Stimulated activated CD4-positive, alpha-beta T cell treated with anti-CD3 and anti-CD28 coated beads, TNF-alpha, amount 100 ng/mL, for 48 hours (primary cell): ENCODE data around the gene MBOAT2.
"Not testable (repeated sequence)": the region's sequence is repeated elsewhere in the genome, so short reads cannot be mapped to it uniquely, and the experiment has no call there.

Experiments used
- DNase-seq, 3 donors: peaks; one replicate each; pipeline ENCODE4 v3.0.0-alpha.2; 2020; ENCODE audit warnings: low read depth in 3 of 3

The MBOAT2 gene

DNA sequence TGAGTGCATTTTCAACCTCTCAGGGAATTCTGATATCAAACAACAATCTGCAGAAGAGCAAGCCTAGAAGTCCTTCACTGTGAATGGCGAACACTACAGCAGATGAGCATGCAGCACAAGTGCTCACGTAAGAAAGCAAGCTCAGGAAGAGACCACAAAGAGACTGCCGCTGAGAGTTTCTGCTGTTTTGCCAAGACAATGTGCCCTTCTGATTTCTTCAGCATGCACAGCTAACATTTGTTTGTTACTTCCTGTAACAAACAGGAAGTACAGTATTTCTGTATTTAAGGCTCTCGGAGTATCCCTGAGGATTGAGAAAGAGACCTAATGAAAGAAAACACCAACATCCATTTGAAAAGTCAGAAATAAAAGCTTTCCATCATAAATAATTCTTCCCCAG lies 45.9 kb downstream of the MBOAT2 start:
- DNase-seq: no peak

DNA sequence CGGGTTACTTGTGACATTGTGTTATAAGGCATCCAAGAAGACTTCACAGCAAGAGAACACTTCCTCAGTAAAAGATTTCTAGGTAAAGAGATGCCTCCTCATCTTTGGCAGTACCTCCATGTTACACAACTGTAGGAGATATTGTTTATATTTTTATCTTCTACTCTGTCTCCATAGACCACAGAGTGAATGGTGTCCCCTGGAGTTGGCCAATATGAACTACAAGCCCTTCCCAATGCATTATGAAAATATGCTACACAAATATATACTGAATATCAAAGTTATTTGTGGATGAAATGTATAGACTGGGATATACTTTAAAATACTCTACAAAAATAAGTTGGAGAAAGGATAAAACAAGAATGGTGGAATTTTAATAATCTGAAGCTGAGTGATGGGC lies 46.7 kb downstream of the MBOAT2 start:
- DNase-seq: no peak

DNA sequence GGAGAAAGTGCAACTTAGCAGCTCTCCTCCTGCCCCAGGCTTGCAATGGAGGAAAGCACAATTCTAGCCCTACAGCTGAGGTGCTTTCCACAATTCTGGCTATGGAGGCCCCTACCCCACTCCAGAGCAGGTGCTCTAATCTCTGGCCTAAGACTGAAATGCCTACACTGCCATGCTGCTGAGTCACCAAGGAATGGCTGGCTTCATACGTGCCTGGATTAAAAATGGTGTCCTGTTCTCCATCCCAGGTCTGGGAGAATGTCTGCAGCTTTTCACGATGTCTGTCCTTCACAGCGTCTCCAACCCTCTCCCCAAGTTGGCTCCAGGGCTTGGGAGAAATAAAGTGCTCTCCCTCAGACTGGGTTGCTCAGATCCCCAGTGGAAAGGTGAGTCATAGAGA lies 48.5 kb downstream of the MBOAT2 start:
- no peak for DNase-seq

DNA sequence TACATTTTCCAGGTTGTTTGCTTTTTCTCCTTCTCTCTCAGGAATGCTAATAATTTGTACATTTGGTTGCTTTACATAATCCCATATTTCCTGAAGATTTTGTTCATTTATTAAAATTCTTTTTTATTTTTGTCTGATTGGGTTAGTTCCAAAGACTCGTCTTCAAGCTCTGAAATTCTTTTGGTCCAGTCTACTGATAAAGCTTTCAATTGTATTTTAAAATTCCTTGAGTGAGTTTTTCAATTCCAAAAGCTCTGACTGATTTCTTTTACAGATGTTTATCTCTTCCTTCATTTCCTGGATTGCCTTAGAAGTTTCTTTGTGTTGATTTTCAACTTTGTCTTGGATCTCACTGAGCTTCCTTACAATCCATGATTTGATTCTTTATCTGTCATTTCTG lies 50.0 kb downstream of the MBOAT2 start:
- no peak for DNase-seq

DNA sequence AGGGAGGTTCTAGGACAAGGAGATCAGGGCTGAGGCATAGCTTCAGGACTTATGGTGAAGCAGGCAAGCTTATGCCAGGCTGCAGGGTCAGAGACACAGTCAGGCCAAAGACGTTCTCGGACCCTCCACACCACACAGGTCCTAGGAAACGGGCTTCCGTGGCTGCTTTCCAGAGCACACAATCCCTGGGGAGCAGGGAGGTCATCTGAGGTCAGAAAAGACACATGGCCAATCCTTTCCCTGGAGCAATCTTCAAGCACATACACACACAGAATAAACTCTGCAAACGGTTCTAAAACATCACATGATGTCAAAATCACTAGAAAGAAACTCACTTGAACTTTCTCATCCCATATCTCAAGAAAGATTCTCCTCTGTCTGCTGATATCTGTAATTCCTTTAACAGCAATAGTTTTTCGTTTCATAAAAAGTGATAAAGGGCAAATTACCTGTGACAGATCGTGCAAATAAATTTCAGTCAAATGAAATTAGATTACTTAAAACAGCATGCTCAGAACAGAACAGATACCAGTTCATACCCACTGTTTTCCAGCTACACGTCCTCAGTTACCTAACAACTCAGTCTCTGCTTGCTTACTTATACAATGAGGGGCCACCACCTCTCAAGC lies 63.9 kb downstream of the MBOAT2 start:
- no peak for DNase-seq

DNA sequence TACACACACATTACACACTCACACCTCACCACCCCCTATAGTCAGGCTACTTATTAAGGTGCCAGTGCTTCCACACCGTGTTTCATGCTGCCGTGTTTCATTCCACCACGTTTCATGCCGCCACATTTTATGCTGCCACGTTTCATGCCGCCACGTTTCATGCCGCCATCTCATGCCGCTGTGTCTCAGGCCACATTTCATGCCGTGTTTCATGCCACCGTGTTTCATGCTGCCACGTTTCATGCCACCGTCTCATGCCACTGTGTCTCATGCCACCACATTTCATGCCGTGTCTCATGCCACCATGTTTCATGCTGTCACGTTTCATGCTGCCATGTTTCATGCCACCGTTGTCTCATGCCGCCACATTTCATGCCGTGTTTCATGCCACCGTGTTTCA lies 65.1 kb downstream of the MBOAT2 start:
- no peak for DNase-seq

DNA sequence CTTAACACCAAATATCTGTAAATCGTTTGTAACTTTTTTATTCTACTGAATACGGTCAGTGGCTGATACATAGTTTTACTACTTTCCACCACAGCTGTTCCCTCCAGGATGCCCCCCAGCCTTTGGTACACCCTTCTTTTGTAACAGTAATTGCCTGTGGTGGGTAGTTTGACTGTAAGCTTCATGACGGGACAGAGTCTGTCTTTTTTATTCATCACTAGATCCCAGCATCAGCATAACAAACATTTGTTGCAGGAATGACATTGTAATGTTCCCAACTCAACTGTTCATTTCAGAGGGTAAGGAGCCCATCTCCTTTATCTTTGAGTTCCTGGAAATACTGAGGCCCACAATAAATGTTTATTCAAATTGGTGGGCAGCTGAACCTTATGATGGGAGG lies 67.5 kb downstream of the MBOAT2 start:
- no peak for DNase-seq

DNA sequence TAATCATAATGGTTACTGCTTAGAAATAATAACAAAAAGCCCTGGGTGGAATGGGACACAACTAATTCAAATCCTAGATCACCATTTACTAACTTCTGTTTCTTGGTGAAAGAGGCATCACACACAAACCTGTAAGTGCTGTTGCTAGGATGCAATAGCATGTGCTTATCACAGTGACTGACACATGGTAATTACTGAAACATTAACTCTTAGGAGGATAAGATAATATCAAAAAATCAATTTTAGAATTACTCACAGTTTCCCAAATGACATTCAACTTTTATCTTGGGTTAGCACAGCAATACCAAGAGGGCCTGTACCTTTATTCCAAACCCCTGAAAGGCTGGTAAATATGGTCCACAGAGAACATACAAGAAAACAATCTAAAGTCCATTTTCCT lies 69.1 kb downstream of the MBOAT2 start:
- DNase-seq: no peak

DNA sequence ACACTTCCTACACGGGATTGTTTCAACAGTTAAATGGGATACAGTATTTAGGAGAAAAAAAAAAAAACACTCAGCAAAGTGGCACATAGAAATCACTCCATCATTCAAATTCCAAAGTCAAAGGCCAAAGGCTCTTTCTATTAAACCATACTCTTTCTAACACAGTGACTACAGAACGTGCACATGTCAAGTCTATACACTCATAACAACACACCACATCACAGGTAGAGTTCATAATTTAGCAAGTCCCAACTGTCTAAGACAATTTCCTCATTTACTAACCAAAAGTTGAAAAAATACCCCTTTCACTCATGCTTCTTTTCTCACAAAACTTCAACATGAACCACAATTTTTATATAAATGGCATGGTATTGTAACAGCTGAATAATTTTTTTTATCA lies 70.8 kb downstream of the MBOAT2 start:
- no peak for DNase-seq

DNA sequence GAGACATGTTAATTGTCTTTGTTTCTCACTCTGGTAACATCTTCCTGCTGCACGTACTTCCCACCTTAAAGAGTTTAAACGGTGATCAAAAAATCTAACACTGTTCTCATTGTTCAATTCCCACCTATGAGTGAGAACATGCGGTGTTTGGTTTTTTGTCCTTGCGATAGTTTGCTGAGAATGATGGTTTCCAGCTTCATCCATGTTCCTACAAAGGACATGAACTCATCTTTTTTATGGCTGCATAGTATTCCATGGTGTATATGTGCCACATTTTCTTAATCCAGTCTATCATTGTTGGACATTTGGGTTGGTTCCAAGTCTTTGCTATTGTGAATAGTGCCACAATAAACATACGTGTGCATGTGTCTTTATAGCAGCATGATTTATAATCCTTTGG lies 73.3 kb downstream of the MBOAT2 start:
- not testable (repeated sequence) for DNase-seq

DNA sequence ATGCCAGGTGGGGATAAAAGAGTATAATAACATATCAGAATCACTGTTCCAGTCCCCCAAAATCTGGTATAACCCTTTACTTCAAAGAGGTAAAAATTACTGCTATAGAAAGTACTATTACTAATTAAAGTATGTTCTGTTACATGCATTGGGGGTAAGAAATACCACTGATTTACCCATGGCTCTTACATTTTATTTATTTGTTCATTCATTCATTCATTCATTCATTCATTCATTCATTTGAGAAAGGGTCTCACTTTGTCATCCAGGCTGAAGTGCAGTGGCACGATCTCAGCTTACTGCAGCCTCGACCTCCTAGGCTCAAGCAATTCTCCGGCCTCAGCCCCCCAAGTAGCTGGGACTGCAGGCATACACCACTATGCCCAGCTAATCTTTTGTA lies 74.4 kb downstream of the MBOAT2 start:
- no peak for DNase-seq

DNA sequence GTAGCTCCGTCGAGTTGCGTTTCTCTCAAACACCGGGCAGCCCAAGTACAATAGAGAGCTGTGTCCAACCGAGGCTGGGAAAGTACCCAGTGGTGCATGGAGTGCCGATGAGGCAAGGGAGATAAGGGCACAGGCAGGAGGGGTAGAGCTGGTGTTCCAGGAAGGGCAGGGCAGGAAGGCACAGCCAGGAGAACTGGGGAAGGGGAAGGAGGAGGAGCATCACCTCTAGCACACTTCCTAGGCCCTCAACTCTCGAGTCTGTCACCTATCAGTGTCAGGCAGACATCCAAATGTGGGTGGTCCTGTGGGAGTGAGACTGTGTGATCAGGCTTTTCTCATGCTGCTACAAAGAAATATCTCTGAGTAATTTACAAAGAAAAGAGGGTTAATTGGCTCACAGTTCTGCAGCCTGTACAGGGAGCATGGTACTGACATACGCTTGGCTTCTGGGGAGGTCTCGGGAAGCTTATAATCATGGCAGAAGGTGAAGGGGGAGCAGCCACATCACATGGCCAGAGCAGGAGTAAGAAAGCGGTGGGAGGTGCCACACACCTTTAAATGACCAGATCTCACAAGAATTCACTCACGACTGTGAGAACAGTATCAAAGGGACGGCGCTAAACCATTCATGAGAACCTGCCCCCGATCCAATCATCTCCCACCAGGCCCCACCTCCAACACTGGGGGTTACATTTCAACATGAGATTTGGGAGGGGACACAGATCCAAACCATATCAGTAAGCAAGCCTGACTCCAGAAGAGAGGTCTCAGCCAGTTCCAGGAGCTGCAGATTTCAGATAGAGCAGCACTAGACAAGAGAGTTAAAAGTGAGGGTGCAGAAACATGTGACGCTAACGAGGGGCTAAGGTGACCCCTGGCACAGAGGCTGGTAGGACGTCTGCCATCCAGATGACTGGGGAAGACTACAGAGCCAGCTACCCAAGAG lies 75.7 kb downstream of the MBOAT2 start:
- no peak for DNase-seq

DNA sequence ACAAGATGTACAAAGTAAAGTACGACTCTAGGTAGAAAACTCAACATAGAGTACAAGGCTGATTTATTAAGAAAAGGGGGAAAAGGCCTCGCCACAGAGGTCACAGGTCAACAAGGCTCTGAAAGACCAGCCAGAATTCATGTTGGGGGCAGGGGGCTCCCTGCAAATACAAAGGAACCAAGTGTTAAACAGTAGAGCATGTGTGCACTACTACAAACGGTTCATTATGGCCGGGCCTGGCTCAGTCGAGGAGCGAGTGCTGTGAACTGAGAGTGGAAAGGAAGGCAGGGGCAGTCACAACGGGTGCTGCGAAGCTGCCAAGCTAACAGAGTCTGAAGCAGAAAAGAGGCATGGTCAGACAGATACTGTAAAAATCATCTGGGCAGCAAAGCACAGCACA lies 77.1 kb downstream of the MBOAT2 start:
- DNase-seq: no peak

DNA sequence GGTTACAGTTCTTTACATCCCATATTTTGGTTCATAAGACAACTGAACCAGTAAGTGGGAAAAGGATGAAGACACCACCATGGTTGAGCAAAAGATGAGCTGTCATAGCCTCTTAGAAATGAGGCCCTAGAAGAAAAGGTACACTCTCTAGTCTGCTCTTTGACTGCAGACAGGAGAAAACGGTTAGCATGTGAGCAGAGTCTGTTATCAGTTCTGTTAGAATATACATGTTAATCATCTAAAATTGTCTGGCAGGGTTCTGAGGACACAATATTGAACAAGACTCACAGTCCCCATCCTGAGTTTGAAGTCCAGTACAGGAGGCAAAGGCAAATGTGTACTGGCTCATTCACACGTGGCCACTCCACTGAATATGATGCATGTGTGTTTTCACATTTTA lies 78.1 kb downstream of the MBOAT2 start:
- no peak for DNase-seq

DNA sequence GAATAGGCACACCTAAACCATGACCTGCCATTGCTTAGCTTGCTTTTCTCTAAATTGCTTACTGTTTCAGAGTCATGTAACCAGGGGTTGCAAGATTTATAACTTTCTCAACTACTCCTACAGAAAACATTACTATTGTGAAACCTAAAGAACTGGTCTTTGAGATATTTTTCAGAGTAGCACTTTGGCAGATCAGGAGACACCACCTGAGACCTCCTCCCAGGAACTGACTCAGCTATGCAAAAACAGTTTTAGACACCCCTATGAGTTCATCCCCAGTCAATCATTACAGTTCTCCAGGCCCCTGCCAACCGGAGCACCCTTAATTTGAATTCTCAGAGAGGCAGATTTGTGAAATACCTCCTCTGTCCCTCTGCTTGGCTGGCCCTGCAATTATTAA lies 80.3 kb downstream of the MBOAT2 start:
- no peak for DNase-seq

DNA sequence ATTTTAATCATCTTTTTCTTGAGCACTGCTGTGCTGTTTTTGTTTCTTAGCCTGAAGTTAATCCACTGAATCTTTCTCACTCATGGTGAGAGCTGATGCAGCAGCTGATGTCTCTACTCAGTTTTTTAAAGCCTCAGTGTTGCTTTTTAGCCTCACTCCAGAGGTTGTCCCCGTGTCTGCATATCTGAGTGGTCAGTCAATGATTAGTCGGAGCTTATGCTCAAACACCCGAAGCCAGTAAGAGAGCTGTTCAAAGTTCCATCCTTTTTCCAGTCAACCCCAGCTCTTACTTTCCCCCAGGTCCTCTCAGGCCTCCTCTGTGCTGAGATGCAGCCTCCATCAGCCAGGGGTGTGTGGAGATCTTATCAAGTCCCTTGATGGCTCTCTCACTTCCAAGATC lies 81.1 kb downstream of the MBOAT2 start:
- no peak for DNase-seq

DNA sequence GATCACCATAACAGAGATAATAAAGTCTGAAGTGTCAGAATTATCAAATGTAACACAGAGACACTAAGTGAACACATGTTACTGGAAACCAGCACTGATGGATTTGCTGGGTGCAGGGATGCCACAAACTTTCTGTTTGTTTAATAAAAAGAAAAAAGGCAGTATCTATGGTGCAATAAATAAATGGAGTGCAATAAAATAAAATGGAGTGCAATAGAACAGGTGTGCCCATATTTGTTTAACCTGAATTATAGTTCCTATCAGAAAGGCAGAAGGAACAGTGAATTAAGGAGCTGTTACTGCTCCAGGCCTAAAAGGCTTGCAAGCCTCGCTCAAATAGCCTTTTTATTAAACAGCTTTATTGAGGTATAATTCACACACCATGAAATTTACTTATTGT lies 85.1 kb downstream of the MBOAT2 start:
- DNase-seq: no peak

DNA sequence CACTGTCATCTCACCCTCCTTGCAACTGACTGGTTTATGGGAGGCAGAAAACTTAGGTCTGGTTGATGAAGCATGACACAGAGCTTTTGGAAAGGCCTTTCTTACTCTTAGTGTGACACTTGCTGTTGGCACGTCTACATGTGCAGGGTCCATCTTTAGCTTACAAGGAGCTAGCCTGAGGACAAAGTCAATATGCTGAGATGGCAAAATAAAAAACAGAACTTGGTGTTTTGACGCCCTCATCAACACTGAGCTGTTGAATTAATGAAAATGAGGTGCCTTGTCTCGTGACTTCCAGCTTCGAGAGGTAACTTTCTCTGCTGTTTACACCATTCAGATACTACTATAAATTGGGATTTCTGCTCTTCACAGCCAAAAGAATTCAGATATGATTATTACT lies 87.5 kb downstream of the MBOAT2 start:
- no peak for DNase-seq

DNA sequence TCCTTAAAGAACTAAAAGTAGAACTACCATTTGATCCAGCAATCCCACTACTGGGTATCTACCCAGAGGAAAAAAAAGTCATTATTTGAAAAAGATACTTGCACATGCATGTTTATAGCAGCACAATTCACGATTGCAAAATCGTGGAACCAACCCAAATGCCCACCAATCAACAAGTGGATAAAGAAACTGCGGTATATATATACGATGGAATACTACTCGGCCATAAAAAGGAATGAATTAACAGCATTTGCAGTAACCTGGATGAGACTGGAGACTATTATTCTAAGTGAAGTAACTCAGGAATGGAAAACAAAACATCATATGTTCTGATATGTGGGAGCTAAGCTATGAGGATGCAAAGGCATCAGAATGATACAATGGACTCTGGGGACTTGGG lies 89.7 kb downstream of the MBOAT2 start:
- DNase-seq: not testable (repeated sequence)

DNA sequence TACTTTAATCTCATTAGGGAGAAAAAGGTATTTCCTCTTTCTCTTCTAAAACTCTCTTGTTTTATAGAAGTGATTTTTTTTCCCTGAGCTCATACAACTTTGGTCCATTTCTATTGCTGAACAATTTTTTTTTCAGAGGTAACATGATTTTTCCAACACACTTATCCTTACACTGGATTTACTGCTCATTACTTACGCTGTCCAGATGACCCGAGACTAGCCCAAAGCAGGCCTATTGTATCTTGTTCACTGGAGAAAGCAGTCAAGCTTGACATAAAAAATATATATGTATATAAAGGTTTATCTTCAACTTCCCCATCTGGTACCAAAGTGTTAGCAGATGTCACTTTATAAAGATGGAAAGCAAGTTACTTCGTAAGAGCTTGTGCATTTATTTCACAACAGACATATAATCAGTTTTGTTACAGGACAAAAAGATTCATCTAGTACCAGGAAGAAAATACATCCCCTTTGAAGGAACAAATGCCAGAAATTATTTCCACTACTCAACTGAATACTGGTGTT lies 95.7 kb downstream of the MBOAT2 start:
- DNase-seq: no peak

DNA sequence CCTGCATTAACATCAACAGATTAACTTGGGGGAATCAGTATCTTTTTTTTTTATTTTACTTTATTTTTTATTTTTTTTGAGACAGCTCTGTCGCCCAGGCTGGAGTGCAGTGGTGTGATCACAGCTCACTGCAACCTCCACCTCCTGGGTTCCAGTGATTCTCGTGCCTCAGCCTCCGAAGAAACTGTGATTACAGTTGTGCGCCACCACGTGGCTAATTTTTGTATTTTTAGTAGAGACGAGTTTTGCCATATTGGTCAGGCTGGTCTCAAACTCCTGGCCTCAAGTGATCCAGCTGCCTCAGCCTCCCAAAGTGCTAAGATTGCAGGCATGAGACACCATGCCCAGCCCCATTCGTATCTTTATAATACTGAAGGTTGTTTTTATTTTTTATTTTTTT lies 99.6 kb downstream of the MBOAT2 start:
- not testable (repeated sequence) for DNase-seq

DNA sequence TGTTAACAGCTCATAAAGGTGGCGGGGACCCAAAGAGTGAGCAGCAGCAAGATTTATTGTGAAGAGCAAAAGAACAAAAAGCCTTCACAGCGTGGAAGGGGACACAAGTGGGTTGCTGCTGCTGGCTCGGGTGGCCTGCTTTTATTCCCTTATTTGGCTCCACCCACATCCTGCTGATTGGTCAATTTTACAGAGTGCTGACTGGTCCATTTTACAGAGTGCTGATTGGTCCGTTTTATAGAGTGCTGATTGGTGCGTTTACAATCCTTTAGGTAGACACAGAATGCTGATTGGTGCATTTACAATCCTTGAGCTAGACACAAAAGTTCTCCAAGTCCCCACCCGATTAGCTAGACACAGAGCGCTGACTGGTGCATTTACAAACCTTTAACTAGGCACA lies 100.7 kb downstream of the MBOAT2 start:
- not testable (repeated sequence) for DNase-seq

DNA sequence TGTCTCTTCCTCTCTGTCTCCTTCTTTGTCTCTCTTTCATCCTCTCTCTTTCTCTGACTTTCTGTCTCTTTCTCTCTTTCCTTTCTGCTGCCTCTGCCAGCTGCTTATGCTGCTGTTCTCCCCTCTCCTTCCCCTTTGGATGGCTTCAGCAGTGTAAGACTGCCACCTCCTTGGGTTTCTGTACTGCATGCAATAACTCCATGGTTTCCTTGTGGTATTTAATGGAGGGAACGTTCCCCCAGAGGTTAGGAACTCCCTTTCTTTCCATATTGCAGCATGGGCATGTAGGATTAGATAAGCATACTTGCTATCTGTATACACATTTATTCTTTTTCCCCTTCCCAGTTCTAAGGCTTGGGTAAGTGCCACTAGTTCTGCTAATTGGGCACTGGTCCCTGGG lies 106.3 kb downstream of the MBOAT2 start:
- DNase-seq: not testable (repeated sequence)
